ENCODE results near the gene CEP128.

The CEP128 gene

DNA sequence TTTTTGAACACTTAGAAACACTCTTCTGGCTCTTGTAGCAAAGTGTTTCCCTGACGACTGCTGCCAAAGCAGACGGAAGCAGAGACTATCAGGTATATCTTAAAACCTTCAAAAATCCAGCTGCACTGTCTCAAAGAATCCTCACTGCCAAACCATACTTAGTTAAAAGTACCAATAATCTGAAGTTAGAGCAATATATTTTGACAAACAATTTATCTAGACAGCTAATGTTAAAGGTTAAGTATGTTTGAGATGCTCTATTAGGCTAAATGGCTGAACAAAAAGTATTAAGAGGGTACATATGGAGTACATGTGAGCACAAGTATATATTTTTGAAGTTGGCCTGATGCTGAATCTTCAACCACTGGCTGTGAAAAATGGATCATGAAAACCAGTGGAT is 398.3 kb downstream of the CEP128 start:
- DNase-seq (ENCODE audit: low read depth): no peak

DNA sequence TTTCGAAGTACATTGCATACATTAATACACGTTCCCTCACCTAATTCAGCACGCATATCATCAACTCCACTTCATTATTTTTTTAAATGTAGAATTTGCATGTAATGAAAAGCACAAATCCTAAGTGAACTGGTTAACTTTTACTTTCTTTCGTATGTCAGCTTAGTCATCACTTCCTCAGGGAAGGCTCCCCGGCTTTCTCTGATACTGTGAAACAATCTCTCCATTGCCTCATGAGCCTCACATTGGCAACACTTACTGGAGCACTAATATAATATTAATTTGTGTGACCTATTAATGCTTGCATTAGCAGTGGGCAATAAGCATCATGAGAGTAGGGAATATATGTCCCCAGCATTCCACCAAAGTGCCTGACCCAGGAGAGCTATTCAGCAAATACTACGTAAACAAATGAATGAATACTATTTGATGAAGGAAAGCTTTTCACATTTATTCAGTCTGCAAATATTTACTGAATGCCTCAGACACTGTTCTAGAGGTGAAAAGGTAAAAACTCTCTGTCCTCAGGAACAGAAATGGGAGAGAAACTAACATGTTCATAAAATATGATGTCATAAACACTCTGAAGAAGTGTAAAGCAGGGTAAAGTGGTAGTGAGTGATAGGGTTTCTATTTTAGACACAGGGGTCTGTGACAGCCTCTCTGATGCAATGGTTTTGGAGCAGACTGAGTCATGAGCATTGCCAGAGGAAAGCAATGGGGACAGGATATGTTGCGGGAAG is 402.7 kb downstream of the CEP128 start:
- no peak for DNase-seq (ENCODE audit: low read depth)

DNA sequence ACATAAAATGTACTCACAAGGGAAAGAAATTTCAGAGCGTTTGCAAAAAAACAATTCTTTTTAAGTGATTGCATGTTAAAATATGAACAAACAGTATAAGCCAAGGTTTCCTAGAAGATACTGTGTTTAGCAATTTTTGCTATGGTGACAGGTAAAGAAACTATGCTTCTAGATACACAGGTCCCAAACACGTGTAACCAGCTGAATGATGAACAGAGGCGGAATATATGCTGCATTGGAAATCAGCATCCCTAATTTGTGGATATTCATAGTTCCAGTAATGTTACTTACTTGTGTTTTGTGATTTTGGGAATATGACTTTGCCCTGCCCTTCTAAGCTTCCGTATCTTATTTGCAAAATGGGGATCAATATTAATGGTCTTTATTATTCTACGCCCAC is 403.9 kb downstream of the CEP128 start:
- no peak for DNase-seq (ENCODE audit: low read depth)

DNA sequence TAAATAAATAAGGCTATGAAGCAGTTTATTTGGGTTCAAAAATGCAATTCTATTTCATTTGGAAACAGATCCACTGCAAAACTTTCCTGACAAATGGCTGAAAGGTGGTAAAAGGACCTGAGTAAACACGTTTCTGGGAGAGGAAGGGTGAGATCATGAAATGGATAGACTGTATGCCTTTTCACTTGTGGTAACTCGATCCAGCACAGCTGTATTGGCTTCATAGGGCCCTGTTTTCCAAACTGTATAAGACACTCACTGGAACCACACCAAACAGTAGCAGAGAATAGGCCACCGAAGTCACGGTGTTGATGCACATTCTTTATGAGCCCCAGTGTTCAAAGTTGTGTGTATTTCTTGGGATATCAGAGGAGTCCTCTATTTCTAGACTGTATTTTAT is 405.1 kb downstream of the CEP128 start:
- no peak for DNase-seq (ENCODE audit: low read depth)

DNA sequence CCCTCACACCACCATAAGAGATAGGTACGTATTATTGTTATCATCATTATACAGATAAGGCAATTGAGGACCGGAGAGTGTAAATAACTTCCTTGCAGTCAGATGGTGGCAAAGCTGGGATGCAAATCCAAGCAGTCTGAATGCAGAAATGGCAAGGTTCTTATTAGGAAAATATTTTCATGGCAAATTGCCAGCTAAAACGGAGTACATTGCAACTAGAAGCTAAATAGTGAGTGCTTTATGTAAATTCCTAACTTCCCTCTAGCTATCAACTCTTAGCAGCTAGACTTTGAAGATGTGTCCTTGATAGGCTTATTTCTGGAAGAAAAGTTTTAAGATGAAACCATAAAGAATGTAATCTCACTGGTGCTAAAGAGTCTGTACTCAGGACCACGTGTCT is 406.4 kb downstream of the CEP128 start:
- DNase-seq (ENCODE audit: low read depth): no peak

DNA sequence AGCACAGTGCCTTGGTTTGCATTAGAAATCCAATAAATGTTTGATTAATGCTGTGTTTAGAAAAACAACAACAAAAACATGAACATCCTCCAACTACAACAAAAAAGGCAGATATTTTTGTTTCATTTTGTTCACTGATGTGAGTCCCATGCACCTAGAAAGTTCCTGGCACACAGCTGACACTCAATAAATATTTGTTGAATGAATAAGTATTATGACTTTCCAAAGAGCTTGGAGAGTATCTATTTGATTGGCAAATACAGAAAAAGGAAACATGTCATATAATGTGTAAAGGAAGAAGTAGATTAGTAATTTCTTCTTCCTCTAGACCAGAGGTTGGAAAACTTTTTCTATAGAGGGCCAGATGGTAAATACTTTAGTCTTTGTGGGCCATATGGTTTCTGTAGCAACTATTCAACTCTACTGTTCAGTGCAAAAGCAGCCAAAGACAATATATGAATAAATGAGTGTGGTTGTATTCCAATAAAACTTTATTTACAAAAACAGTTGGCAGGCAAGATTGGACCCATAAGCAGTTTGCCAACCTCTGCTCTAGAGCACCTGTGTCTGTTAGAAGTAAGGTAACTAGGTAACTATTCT is 417.9 kb downstream of the CEP128 start:
- DNase-seq (ENCODE audit: low read depth): no peak

DNA sequence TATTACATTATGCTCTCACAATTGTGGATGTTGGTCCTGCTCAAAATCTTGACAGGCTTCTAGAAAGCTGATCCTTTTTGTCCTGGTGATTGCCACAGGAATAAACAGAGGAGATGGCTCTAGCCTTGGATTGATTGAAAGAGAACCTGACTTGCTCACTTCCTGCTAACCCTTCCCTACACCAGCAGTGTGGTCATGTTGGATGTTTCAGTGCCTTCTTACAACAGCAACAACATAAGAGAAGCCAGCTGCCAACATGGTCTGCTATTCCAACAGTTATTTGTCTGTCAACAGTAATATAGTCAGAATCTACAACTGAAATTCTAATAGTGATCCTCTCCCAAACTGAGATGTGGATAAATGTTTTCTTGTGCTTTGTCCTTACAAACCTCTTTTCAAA is 418.6 kb downstream of the CEP128 start:
- DNase-seq (ENCODE audit: low read depth): no peak

DNA sequence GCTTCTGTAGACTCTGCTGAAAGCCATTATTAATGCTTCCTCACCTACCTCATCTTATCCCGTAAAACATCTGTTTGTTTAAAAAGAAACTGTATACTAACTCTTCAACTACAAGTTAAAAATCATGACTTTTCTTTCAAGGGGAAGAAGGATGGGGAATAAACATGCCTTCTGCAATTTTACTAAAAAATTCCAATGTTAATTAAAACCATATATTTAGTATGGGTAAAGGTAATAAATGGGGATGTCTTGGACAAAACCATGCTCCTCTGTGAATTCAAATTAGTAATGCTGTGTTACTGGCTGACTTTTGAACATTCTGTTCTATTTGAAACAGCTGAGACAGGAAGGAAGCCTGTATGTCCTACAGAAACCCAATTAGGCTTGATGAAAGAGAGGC is 419.1 kb downstream of the CEP128 start:
- DNase-seq (ENCODE audit: low read depth): no peak

DNA sequence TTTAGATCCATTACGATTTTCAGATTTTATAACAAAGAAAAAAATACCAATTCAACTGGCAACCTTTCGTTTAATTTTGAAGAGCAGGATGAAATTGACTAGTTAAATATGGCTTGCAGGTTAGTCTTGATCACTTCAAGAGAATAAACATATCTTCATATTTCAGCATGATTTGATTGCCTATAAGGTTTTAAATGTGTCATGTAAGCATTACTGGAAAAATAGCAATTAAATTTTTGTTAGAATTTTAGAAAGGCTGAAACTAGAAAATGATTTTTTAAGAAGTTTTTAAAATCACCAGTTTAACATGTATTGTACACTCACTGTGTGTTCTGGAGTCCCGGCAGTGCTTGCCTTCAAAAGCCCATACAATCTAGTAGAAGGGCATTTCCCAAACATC is 420.1 kb downstream of the CEP128 start:
- DNase-seq (ENCODE audit: low read depth): no peak

DNA sequence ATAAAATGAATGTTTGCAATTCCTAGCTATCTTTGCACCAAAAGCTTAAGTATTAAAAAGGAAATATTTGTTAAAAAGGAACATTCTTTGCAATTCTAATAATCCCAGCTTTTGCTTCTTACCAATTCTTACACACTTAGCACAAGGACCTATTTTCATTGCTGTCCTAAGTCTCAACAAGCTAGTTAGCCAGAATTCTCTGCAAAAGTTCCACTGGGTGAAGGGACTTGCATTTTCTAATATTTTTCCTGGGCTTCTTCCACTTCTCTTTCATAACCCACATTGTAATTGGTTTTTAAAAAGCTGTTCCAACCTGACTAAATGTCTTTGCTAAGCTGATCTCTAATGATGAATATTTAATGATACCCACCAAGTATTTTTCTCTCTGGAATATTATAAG is 422.5 kb downstream of the CEP128 start:
- no peak for DNase-seq (ENCODE audit: low read depth)

DNA sequence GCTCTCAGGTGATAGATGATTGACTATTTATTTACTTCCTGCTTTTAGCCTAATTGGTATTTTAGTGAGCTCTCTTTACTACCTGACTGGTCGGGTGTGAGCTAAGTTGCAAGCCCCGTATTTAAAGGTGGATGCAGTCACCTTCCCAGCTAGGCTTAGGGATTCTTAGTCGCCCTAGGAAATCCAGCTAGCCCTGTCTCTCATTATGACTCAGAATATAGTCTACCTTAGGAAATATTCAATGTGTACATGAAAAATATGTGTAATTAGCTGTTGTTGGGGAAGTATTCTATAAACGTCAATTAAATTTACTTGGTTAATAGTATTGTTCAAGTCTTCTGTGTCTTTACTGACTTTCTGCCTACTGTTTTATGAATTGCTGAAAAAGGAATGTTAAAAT is 423.4 kb downstream of the CEP128 start:
- DNase-seq (ENCODE audit: low read depth): no peak

DNA sequence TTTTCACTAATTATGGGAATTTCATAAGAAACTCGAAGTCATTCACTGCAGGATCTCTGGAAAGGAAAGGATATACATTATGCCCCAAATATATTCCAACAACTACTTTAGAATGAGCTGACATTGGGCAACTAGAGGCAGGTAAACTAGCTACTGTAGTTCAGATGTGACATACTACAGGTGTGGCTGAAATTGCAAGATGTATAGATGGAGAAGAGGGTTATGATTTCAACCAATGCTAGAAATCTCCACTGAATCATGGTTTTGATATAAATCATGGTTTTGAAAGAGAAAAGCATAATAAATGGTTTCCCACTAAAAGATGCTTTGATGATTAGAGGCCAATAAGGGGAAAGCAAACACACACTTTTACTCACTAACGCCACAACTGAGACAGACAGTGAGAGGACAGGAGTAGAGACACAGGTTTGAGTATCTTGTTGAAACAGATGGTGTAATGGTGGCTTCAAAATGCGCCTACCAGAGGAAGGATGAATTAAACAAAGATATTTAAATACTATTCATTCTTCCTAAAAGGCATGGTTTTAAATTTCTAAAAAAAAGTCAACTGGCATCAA is 434.2 kb downstream of the CEP128 start:
- DNase-seq (ENCODE audit: low read depth): no peak

DNA sequence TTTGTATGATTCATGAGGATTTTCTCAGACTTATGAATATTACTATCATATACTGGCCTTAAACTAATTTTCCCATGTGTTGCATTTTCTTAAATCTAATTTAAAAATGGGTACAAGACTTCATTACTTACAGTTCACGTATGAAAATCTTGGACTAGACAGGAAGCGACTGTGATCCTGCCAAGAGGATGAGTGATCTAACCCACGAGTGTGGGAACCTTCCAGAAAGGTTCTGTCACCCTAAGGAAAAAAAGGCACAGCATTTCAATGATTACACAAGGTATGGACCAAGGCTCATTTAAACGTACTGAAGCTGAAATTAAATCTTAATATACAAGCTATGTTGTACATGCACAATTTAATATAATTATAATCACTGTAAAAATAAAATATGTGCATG is 436.8 kb downstream of the CEP128 start:
- no peak for DNase-seq (ENCODE audit: low read depth)

DNA sequence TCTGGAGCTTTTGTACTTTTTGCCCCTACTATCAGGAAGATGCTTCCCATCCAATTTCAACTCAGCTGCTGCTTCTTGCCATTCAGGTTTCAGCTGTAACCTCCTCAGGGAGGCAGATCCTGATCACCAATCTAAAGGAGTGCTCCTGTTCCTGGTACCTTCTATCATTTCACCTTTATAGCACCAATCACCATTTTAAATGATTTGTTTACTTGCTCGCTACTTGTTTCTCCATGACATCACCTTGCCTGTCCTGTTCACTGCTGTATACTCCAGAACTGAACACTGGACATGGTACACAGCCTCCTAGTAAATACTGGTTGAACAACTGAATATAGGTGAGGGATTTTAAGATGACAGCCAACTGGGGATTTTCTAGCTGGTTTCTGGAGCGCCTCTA is 443.0 kb downstream of the CEP128 start:
- DNase-seq (ENCODE audit: low read depth): no peak

DNA sequence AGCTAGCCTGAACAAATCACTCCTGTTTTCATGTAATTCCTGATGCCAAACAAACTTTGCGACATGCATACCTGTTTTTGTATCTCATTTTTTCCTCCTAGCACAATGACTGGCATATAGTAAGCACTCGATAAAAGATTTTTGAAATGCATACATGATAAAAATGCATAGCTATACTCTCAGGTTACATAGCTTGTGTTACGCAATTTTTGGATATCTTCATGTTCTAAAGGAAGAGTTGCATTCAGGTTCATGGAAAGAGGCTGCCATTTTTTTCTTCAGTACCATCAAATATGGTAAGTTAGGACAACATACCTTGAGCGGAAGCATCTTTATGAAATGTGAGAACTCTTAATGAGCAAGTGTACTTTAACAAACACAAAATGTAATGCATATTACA is 445.4 kb downstream of the CEP128 start:
- DNase-seq (ENCODE audit: low read depth): no peak

DNA sequence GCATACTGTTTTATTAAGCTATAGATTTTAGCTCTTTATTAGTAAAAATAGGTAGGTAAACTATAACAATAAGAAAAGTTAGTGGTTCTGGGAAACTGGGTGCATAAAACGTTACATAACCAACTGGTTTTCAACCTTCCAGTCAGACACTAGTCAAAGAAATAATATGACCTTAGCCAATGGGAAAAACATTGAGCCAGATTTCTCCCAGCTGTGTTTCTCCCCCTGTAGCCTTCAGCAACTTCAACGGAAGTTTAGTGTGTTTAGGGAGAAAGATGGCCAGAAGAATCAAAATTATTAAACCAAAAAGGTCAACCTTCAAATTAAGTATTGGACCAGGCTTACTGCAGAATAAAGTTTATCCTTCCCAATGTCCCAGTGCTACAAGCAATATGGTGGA is 446.8 kb downstream of the CEP128 start:
- DNase-seq (ENCODE audit: low read depth): no peak

DNA sequence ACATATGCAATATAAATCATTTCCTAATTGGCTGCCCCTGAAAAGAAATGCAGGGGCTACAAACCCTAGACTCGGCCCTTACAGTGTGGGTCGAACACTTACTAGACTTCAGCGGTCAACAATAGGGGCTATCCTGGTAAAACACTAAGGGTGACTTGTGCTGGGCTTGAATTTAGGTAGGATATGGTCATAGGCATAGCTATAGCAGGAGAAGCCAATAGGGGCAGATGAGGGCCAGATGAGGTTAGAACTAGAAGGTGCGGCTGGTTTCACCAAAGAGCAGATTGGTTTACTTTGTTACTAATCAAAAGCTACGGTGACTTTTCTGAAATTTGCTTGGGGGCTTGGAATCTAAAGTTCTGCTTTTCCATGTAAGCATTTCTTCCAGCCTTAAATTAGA is 447.9 kb downstream of the CEP128 start:
- no peak for DNase-seq (ENCODE audit: low read depth)

DNA sequence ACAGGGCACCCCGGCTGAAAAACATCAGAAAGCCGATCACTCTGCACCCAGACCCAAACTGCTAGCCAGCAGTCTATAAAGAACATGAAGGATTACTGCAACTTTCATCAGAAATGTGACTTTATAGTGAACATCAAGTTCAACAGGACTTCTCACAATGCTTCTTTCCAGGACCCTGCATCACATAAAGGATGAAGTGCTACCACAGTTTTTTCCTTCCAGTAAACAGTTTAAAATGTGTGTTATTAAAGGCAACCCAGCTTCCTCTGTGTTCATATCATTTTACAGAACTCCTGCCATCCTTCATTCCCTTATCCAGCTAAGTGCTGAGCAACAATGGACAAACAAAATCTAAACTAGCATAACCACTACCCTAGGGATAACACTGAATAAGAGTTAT is 449.9 kb downstream of the CEP128 start:
- no peak for DNase-seq (ENCODE audit: low read depth)

DNA sequence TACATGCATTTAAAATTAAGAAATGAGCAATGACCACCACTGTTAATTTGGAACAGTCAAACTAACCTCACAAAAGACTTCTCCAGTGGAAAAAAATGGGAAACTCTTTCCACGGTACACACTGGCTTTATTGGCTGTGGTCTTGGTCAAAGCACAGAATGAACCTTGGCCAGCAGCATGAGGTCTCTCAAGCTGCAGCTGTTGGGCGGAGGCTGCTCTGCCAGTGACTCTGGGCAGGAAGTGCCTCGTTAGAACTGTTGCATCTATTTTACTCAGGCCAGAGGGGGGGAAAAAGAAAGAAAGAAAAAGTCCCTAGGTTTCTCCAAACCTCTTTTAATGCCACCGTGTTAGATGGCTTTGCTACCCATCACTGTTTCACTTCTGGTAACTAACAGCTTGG is 450.4 kb downstream of the CEP128 start:
- DNase-seq (ENCODE audit: low read depth): no peak

DNA sequence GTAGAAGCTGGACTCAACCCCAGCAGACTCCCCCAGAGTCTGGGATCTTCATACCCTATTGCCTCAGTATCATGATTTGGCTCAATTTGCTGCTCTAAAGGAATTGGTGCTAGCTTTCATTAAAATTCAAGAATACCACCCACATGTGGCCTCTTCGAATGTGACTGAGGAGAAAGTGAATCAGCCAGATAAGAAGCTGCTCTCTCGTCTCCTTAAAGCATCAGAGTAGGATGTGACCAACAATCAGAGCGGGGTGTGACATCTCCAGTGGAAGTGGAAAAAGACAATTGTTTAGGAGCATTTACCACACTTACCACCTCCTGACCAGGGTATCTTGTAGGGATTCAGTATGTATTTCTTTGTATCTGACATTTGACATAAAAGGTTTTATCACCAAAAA is 452.0 kb downstream of the CEP128 start:
- DNase-seq (ENCODE audit: low read depth): no peak

DNA sequence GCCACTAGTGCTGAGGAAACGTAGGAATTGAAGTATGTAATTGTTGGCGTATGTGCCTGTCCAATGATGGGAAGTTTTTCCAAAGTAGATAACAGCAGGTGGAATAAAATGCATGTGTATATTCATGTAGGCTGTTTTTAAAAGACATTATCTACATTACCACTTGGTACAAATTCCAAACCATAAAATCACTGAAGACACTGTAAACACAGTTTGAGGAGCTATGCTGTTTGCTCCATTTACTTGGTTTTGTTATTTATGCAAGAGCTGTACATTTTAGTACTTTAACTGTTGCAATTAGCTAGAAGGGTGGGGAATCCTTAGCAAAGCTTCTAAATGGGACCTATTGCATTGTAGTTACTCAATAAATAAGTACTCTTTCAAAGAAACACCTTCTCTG is 455.8 kb downstream of the CEP128 start:
- no peak for DNase-seq (ENCODE audit: low read depth)

DNA sequence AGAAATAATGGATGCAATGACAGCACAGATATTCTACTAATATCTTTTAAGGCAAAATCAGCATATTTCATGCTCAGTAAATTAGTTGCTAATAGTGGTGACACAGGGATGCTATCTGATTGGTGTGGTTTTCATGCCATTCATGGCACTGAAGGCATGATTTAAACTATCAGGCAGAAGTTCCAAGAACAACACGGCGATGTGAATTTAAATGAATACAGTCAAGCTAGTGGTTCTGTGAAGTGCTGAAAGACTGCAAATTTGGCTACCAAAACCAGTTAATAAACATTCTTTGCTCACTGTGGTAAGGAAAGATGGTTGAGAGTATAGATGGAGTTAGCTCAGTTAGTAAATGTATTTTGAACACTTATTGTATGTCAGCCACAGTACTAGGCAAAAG is 458.2 kb downstream of the CEP128 start:
- DNase-seq (ENCODE audit: low read depth): no peak

DNA sequence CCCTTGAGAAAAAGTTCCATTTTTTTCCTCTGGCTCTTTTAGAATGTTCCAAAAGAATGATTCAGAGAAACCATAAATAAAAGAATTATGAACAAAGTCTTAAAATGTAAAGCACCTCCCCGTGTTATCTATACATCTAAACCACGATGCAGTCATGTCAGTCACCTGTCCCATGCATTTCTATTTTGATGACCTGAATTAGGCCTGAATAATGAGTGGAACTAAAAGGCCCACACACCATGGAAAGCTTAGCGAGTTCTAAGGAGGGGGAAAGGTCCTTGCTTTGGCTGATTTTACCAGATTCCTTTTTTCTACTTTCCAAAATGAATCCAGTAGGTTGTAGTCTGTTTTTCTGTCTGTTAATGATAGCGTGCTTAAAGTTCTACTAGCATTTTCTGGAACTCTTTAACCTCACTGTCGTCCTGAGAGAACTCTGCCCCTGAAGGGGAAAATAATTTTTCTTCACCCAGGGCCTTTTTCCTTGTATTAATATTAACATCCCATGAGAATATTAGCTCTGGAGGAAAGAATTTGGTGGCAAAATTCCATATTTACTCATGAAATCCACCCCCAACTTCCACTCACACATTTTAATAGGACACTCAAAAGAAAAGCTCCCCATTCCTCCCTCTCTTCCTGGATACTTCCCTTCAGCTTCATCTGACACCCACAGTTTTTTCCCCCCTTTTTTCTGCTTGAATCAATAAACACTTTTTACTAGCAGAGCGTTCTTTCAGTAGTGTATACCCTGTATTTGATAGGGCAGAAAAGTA is 464.0 kb downstream of the CEP128 start:
- no peak for DNase-seq (ENCODE audit: low read depth)
